Spleen (tissue), 7 donors: Measurements from ENCODE around the gene NRXN3.

Experiments
- POLR2A ChIP-seq, 3 donors: fragments of 450-650 bp; IDR thresholded peaks; one replicate each; pipeline ENCODE4 v1.5.1; 2017; ENCODE audit warnings: antibody characterized with exemption in 3 of 3, mild to moderate bottlenecking in 1 of 3
- POLR2AphosphoS5 ChIP-seq, 3 donors: sonication (generic); formaldehyde crosslinking; IDR thresholded peaks; one replicate each; pipeline ENCODE4 v1.5.1; 2017; ENCODE audit warnings: antibody characterized with exemption in 3 of 3
- TF ChIP-seq, protein P1 (sequence below), 11 experiments: fragments of 200-600 bp in 7 of 11; fragments of 450-650 bp in 4 of 11; sonication (generic) in 4 of 11; IDR thresholded peaks in 8 of 11; conservative IDR thresholded peaks in 3 of 11; 1 replicate in 7 of 11; 2 replicates in 4 of 11; pipeline versions ENCODE4 v1.4.0 to v1.8.0; 2016 to 2021; ENCODE audit warnings: antibody characterized with exemption in 11 of 11, inconsistent platforms in 4 of 11, mild to moderate bottlenecking in 1 of 11
- donor health status: DM: no; HTN: no; CAD: no; lungs with moderate emphysema.
- donor health status: DM: no; HTN: no; CAD: no.
- donor health status: DM: no; HTN: no; CAD: no.

DNA sequence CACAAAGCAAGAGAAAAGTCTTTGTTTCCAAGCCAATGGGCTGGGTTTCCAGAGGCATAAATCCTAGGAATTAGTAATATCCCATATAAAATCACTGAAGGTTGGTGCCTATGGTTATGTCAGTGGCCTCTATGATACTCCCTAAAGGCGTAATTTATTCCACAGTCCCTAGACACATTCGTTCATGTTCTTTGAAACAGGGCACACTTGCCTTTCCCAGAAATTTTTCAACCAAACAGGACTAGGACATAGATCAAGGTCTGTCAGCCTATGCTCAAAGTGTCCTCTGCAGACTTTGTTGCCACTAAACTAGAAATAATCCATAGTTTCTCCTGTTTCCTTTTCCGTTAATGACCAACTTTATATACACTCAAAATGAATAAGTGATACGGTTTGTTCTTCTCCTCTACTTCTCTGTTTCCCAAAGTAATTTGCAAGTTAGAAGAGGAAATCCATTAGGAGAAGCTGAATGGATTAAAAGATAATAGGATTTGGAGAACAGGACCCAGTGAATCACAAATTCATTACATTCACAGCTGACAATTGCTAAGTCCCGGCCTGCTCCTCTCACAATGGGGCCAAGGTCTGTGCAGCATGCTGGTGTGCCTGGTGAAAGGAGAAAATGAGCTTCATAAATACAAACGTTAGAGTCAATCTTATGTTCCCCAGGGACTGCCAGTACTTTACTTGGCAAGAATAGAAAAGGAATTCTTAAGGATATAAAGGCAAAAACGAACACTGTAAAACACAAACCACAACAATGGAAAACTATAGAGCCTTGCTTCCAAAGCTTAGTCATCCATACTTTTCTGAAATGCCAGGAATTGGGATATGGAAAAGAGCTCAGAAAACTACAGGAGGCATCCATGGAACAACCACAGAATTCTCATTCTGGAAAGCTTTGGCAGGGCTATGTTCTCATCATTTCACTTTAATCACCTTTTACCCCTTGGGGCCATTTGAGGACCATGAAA lies 966.2 kb downstream of the NRXN3 start:
- no peak for TF ChIP-seq POLR2A (IDR thresholded peaks at IDR 0.05)
- TF ChIP-seq, protein P1, sequence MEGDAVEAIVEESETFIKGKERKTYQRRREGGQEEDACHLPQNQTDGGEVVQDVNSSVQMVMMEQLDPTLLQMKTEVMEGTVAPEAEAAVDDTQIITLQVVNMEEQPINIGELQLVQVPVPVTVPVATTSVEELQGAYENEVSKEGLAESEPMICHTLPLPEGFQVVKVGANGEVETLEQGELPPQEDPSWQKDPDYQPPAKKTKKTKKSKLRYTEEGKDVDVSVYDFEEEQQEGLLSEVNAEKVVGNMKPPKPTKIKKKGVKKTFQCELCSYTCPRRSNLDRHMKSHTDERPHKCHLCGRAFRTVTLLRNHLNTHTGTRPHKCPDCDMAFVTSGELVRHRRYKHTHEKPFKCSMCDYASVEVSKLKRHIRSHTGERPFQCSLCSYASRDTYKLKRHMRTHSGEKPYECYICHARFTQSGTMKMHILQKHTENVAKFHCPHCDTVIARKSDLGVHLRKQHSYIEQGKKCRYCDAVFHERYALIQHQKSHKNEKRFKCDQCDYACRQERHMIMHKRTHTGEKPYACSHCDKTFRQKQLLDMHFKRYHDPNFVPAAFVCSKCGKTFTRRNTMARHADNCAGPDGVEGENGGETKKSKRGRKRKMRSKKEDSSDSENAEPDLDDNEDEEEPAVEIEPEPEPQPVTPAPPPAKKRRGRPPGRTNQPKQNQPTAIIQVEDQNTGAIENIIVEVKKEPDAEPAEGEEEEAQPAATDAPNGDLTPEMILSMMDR (IDR thresholded peaks at IDR 0.05 in 8 of 11, conservative IDR thresholded peaks at IDR 0.05 in 3 of 11) = no peak
- TF ChIP-seq POLR2AphosphoS5 (IDR thresholded peaks at IDR 0.05) = no peak
